ENCODE results near the gene LTBP1. TPM values are rescaled to one million over a fixed set of nuclear protein-coding genes. Genes with fewer than 3 reads are reported as not detected.

Gene LTBP1
- total RNA-seq, 1 donor from 2014 or later = 327 TPM

DNA sequence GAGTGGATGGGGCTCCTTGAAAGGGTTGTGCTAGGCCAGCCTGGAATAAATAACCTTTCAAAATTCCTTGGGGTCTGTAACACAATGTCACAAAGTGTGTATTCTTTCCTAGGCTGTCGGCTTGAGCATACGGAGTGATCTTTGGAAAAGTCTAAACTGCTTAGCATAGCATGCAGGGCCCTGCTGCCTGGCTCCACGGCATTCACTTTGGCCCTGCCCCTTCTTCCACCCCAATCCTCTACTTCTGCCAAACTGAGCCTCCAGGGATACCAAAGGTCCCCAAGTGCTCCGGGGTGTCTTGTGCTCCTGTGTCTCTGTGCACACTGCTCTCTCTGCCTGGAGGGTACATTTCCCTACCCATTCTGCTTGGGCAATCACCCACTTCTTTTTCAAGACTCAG is 196.1 kb downstream of the LTBP1 start:
- peak overlapping the region; percentile 19 for H3K4me3 Mint-ChIP-seq (ENCODE audit: unreplicated experiment)
- H3K9me3 Mint-ChIP-seq (ENCODE audit: unreplicated experiment) = no peaks in the 10 kb centered on the region
- H3K27me3 Mint-ChIP-seq (ENCODE audit: unreplicated experiment) = peaks cover 14% of the 10 kb centered on the region
- peaks cover 29% of the 10 kb centered on the region for H3K36me3 Mint-ChIP-seq (ENCODE audit: low read depth, unreplicated experiment)
- TF ChIP-seq, protein P1, sequence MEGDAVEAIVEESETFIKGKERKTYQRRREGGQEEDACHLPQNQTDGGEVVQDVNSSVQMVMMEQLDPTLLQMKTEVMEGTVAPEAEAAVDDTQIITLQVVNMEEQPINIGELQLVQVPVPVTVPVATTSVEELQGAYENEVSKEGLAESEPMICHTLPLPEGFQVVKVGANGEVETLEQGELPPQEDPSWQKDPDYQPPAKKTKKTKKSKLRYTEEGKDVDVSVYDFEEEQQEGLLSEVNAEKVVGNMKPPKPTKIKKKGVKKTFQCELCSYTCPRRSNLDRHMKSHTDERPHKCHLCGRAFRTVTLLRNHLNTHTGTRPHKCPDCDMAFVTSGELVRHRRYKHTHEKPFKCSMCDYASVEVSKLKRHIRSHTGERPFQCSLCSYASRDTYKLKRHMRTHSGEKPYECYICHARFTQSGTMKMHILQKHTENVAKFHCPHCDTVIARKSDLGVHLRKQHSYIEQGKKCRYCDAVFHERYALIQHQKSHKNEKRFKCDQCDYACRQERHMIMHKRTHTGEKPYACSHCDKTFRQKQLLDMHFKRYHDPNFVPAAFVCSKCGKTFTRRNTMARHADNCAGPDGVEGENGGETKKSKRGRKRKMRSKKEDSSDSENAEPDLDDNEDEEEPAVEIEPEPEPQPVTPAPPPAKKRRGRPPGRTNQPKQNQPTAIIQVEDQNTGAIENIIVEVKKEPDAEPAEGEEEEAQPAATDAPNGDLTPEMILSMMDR (IDR thresholded peaks at IDR 0.05; ENCODE audit: unreplicated experiment) = no peak
- DNase-seq (ENCODE audit: low spot score) = no peak
- H3K27ac Mint-ChIP-seq (ENCODE audit: unreplicated experiment) = no peak overlapping the region
- peaks cover 7% of the 10 kb centered on the region for H3K4me1 Mint-ChIP-seq (ENCODE audit: unreplicated experiment)

DNA sequence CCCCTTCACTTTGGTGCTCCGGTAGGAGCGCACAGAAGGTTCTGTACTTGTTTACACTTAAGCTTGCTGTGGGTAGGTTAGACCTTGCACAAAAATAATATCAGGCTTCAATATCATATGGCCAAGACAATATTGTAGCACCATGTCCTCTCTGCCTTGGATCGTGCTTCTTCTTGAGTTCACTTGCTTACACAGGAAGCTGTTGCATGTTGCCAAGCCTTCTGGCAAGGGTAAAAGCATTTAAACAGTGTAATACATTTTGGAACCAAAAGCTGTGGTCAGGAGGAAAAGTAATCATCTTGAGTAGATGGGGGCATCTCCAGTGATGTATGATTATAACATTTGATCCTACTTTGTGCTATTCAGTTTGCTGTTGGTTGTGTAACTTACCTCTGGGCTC is 197.5 kb downstream of the LTBP1 start:
- TF ChIP-seq, protein P1 (IDR thresholded peaks at IDR 0.05; ENCODE audit: unreplicated experiment) = no peak
- H3K27ac Mint-ChIP-seq (ENCODE audit: unreplicated experiment) = no peak overlapping the region
- peaks cover 34% of the 10 kb centered on the region for H3K36me3 Mint-ChIP-seq (ENCODE audit: low read depth, unreplicated experiment)
- H3K9me3 Mint-ChIP-seq (ENCODE audit: unreplicated experiment) = no peaks in the 10 kb centered on the region
- H3K27me3 Mint-ChIP-seq (ENCODE audit: unreplicated experiment) = peaks cover 14% of the 10 kb centered on the region
- no peak for DNase-seq (ENCODE audit: low spot score)
- H3K4me1 Mint-ChIP-seq (ENCODE audit: unreplicated experiment) = peaks cover 3% of the 10 kb centered on the region
- no peak overlapping the region for H3K4me3 Mint-ChIP-seq (ENCODE audit: unreplicated experiment)

DNA sequence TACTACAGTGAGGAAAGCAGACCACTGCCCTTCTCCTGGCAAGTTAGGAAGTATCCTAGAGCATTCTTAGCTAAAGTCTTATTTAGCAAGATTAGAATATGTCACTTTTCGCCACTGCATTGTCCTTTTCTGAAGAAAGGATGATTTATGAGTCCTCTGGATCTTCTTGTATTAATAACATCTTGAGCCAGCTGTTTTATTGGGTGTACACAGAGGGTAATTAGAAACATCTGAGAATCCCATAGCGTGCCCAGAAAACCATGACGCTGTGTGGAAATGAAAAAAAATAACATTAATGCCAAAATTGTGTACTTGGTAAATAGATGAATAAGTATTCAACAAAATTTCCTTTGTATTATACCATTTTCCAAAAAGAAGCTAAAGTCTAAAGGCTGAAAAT is 198.7 kb downstream of the LTBP1 start:
- no peak overlapping the region for H3K27ac Mint-ChIP-seq (ENCODE audit: unreplicated experiment)
- peaks cover 30% of the 10 kb centered on the region for H3K36me3 Mint-ChIP-seq (ENCODE audit: low read depth, unreplicated experiment)
- H3K4me1 Mint-ChIP-seq (ENCODE audit: unreplicated experiment) = peaks cover 3% of the 10 kb centered on the region
- TF ChIP-seq, protein P1 (IDR thresholded peaks at IDR 0.05; ENCODE audit: unreplicated experiment) = no peak
- peaks cover 14% of the 10 kb centered on the region for H3K27me3 Mint-ChIP-seq (ENCODE audit: unreplicated experiment)
- no peaks in the 10 kb centered on the region for H3K9me3 Mint-ChIP-seq (ENCODE audit: unreplicated experiment)
- no peak overlapping the region for H3K4me3 Mint-ChIP-seq (ENCODE audit: unreplicated experiment)
- DNase-seq (ENCODE audit: low spot score) = no peak

DNA sequence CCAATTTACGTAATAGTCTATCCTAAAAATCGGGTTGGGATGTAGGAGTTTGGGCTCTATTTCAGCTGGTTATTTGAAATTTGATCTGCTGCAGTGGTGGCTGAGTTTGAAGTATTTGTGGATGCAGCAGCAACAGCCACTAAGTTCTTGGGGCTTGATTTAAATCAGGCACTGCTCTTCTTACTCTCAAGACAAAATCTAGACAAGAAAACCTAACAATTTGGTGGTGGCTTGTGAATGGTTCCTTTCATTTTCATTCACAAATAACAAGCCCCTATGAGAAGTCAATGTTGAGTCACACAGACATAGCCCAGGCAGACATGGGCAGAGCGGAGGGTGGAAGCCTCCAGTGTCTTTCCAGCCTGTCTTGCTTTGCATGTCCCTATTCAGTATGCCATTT is 199.3 kb downstream of the LTBP1 start:
- H3K27me3 Mint-ChIP-seq (ENCODE audit: unreplicated experiment) = peaks cover 14% of the 10 kb centered on the region
- peaks cover 3% of the 10 kb centered on the region for H3K4me1 Mint-ChIP-seq (ENCODE audit: unreplicated experiment)
- no peak for DNase-seq (ENCODE audit: low spot score)
- TF ChIP-seq, protein P1 (IDR thresholded peaks at IDR 0.05; ENCODE audit: unreplicated experiment) = no peak
- no peak overlapping the region for H3K27ac Mint-ChIP-seq (ENCODE audit: unreplicated experiment)
- peaks cover 30% of the 10 kb centered on the region for H3K36me3 Mint-ChIP-seq (ENCODE audit: low read depth, unreplicated experiment)
- no peak overlapping the region for H3K4me3 Mint-ChIP-seq (ENCODE audit: unreplicated experiment)
- no peaks in the 10 kb centered on the region for H3K9me3 Mint-ChIP-seq (ENCODE audit: unreplicated experiment)

DNA sequence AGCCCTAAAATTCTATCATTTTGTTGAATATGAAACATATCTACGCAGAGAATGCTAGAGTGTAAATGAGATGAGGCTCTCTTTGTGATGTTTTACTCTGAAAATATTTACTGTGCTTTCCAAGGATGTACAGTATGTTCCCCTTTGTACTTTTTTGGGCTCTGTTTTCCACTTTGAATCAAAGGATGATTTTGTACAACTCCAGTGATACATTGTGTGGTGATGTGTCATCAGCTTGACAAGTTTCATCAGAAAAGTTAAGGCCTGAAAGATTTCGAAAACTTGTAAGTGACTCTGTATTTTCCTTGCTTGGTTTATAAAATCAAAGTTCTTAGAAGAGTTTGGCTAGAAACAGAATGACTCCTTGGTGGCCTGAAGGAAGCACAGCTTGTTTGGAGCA is 206.3 kb downstream of the LTBP1 start:
- Mint-ChIP-seq H3K4me1 (ENCODE audit: unreplicated experiment) (no peaks in the 10 kb centered on the region), H3K36me3 (ENCODE audit: low read depth, unreplicated experiment) (peaks cover 18% of the 10 kb centered on the region)
- TF ChIP-seq, protein P1 (IDR thresholded peaks at IDR 0.05; ENCODE audit: unreplicated experiment) = no peak

More for the DNA sequence above, 206.3 kb downstream of the LTBP1 start:
- H3K4me3 Mint-ChIP-seq (ENCODE audit: unreplicated experiment) = no peak overlapping the region
- H3K27ac Mint-ChIP-seq (ENCODE audit: unreplicated experiment) = no peak overlapping the region
- H3K9me3 Mint-ChIP-seq (ENCODE audit: unreplicated experiment) = no peaks in the 10 kb centered on the region
- no peak for DNase-seq (ENCODE audit: low spot score)
- peaks cover 6% of the 10 kb centered on the region for H3K27me3 Mint-ChIP-seq (ENCODE audit: unreplicated experiment)
